GM21381 (cell line): ENCODE results near the gene SKP1.

Source experiments
- ATAC-seq: cut with Tn5 transposase; IDR thresholded peaks from one replicate; pipeline ENCODE4 v1.9.1; 2021; ENCODE audit warnings: mild to moderate bottlenecking, moderate library complexity; ENCODE audit not compliant: unreplicated experiment

The SKP1 gene

GRCh38 chr5:134130239-134130945 is 46.4 kb downstream of the SKP1 start:
- ATAC-seq, result no peak

GRCh38 chr5:134129411-134130238 is 47.1 kb downstream of the SKP1 start:
- no peak for ATAC-seq

- ATAC-seq, result no peak
Measured at GRCh38 chr5:134128648-134128995, 48.1 kb downstream of the SKP1 start.

GRCh38 chr5:134127988-134128647 is 48.6 kb downstream of the SKP1 start:
- ATAC-seq, result no peak

- peak; percentile 51 for ATAC-seq
Measured at GRCh38 chr5:134127376-134127861, 49.3 kb downstream of the SKP1 start.

- ATAC-seq, result no peak
Measured at GRCh38 chr5:134125039-134126015, 51.4 kb downstream of the SKP1 start.

- no peak for ATAC-seq
Measured at GRCh38 chr5:134124289-134125038, 52.3 kb downstream of the SKP1 start.

GRCh38 chr5:134123360-134123759 is 53.4 kb downstream of the SKP1 start:
- ATAC-seq, result no peak

- no peak for ATAC-seq
Measured at GRCh38 chr5:134122530-134122929, 54.2 kb downstream of the SKP1 start.

GRCh38 chr5:134120386-134121138 is 56.2 kb downstream of the SKP1 start:
- ATAC-seq, result no peak

- ATAC-seq, result no peak
Measured at GRCh38 chr5:134119720-134120119, 57.0 kb downstream of the SKP1 start.

GRCh38 chr5:134118212-134118835 is 58.4 kb downstream of the SKP1 start:
- no peak for ATAC-seq

- ATAC-seq, result no peak
Measured at GRCh38 chr5:134116789-134117761, 59.7 kb downstream of the SKP1 start.

GRCh38 chr5:134116286-134116685 is 60.5 kb downstream of the SKP1 start:
- ATAC-seq, result no peak

- no peak for ATAC-seq
Measured at GRCh38 chr5:134115806-134116175, 61.0 kb downstream of the SKP1 start.

GRCh38 chr5:134114886-134115805 is 61.6 kb downstream of the SKP1 start:
- peak; percentile 4 for ATAC-seq
